GM19455 (cell line): ENCODE data around the gene ZNF17.
"Not testable (repeated sequence)": the region's sequence is repeated elsewhere in the genome, so short reads cannot be mapped to it uniquely, and the experiment has no call there.

Experiments used
- ATAC-seq: cut with Tn5 transposase; IDR thresholded peaks from one replicate; pipeline ENCODE4 v1.9.1; 2021; ENCODE audit not compliant: unreplicated experiment

The ZNF17 gene

GRCh38 chr19:57410877-57411671, at the start of gene ZNF17:
TSS of gene ZNF17 (plus strand) at chr19:57411161. CDS start at chr19:57413616, 2,455 bp downstream.
- ATAC-seq, result peak; percentile 99

GRCh38 chr19:57362419-57362818, 48.5 kb upstream of the ZNF17 start:
- ATAC-seq, result no peak

GRCh38 chr19:57362997-57363687, 47.8 kb upstream of the ZNF17 start, which contains the start of the genes TRAPPC2B and ZNF547:
TSS of gene TRAPPC2B (plus strand) at chr19:57363551. CDS start at chr19:57364834, 1,283 bp downstream.
TSS of gene ZNF547 (plus strand) at chr19:57363551. CDS start at chr19:57368556, 5,005 bp downstream.
- peak; percentile 91 for ATAC-seq

- peak; percentile 5 for ATAC-seq
These were observed 47.2 kb upstream of the ZNF17 start for GRCh38 chr19:57363688-57364181.

- no peak for ATAC-seq
These were observed 44.2 kb upstream of the ZNF17 start for GRCh38 chr19:57366776-57367175.

GRCh38 chr19:57374179-57374578, 36.8 kb upstream of the ZNF17 start:
- ATAC-seq, result no peak

- not testable (repeated sequence) for ATAC-seq
These were observed 36.3 kb upstream of the ZNF17 start for GRCh38 chr19:57374647-57375046.

- ATAC-seq, result no peak
These were observed 34.8 kb upstream of the ZNF17 start for GRCh38 chr19:57376151-57376550.

- ATAC-seq, result no peak
These were observed 33.3 kb upstream of the ZNF17 start for GRCh38 chr19:57377498-57378146.

GRCh38 chr19:57380923-57381322, 30.0 kb upstream of the ZNF17 start:
- ATAC-seq, result no peak

- ATAC-seq, result no peak
These were observed 28.0 kb upstream of the ZNF17 start for GRCh38 chr19:57382806-57383488.

- no peak for ATAC-seq
These were observed 21.7 kb upstream of the ZNF17 start for GRCh38 chr19:57389194-57389729.

- peak; percentile 97 for ATAC-seq
These were observed 21.0 kb upstream of the ZNF17 start, which contains the start of gene ZNF548 for GRCh38 chr19:57389730-57390598. TSS of gene ZNF548 (plus strand) at chr19:57389854. CDS start at chr19:57390100, 246 bp downstream.

GRCh38 chr19:57395710-57396109, 15.3 kb upstream of the ZNF17 start:
- no peak for ATAC-seq

- no peak for ATAC-seq
These were observed 12.1 kb upstream of the ZNF17 start for GRCh38 chr19:57398868-57399267.

GRCh38 chr19:57403737-57404563, 7.0 kb upstream of the ZNF17 start:
- no peak for ATAC-seq

GRCh38 chr19:57406516-57407123, 4.3 kb upstream of the ZNF17 start:
- no peak for ATAC-seq

GRCh38 chr19:57419439-57419838, 8.5 kb downstream of the ZNF17 start:
- ATAC-seq, result no peak
